HPDE6-E6E7 (cell line): ENCODE data around the gene RBP5.

ENCODE experiments used
- DNase-seq: peaks from one replicate; pipeline ENCODE4 v3.0.0; 2011; ENCODE audit warnings: missing footprints; ENCODE audit errors: extremely low spot score

The RBP5 gene

DNA sequence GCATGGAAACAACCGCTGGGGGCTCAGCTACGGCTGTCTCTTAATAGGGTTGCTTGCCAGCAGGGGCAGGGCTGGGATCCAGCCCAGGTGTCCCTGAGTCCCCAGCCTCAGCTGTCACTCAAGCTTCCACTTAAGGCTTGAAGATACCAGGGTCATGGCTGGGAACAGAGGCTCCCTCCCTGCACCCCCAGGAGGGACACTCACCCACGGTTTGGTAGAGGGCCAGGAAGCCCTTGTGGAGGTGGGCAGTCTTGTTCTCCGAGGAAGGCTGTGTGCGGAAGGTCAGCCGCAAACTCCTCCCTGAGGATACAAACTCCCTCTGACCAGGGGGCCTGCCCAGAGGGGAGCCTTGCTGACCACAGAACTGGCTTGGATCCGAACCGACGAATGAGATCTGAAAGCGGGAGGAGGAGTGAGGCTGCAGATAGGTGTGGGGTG, 27.0 kb downstream of the RBP5 start:
- DNase-seq, result no peak

DNA sequence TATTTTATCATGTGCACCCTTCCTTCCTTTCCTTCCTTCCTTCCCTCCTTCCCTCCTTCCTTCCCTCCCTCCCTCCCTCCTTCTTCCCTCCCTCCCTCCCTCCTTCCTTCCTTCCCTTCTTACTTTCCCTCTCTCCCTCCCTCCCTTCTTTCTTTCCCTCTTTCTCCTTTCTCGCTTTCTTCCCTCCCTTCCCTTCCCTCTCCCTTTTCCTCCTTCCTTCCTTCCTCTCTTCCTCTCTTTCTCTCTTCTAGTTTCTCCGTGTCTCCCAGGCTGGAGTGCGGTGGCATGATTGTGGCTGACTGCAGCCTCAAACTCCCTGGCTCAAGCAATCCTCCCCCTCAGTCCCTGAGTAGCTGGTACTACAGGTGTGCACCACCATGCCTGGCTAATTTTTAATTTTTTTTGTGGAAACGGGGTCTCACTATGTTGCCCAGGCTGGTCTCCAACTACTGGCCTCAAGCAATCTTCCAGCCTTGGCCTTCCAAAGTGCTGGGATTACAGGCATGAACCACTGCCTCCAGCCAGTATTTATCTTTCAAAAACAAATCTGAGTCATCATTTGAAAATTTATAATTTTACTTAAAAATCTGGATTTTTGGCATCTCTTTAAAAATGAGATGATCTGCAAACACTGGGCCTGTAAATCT, 27.5 kb downstream of the RBP5 start:
- DNase-seq, result no peak

DNA sequence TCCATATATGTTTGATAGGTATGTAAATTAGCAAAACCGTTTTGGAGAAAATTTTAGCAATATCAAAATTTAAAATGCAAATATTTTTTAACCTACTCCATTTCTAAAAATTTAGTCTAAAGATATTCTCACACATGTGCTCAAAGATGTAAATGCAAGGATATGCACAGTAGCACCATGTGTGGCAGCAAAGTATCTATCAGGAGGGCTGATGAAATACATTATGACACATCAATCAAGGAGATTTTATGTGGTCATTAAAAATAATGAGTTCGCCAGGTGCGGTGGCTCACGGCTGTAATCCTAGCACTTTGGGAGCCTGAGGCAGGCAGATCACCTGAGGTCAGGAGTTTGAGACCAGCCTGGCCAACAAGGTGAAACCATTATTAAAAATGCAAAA, 28.4 kb downstream of the RBP5 start:
- DNase-seq, result no peak

DNA sequence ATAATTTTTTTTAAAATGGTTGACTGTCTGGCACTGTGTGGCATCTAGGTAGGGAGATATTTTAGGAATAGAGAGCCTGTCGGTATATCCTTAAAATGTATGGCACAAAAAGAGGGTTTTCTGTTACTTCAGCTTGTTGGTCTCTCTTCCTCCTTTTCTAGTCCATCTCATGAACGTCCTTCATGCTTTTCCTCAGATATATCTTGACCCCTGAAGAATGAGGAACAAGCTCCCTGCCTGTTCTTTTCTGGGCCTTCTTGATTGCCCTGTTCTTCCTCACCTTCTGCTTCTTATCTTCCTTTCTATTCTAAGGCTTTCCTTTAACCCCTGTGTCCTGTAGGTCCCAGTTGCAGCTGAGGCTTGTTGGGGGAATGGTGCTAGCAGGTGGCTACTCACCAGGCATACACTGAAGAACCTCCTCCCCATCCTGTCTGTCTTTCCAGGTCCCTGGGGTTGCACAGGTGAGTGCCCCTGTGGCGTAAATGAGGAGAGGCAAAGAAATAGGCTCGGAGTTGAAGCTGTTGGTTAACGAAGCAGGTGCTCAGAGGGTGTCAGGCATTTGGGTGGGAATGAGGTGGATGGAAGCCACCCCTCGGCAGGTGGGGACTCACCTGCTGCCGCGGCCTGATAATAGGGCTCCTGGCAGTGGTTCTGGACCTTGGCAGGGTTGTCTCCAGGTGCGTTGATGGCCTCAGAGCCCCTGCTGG, 29.2 kb downstream of the RBP5 start:
- DNase-seq, result no peak

DNA sequence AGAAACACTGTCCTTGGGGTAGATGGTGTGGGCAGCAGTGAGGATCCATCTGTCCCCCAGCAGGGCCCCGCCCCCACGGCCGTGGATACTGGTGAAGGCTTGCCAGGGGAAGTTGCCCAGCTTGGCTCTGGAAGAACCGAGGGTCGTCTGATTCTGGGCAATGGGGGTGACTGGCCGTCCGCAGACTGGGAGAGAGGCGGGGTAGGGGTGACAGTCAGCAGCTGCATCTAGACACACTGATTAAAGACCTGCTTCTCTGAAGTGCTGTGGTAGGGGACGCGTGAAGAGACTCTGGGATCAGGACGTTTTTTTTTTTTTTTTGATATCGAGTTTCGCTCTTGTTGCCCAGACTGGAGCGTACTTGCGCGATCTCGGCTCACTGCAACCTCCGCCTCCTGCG, 31.7 kb downstream of the RBP5 start:
- DNase-seq, result no peak

DNA sequence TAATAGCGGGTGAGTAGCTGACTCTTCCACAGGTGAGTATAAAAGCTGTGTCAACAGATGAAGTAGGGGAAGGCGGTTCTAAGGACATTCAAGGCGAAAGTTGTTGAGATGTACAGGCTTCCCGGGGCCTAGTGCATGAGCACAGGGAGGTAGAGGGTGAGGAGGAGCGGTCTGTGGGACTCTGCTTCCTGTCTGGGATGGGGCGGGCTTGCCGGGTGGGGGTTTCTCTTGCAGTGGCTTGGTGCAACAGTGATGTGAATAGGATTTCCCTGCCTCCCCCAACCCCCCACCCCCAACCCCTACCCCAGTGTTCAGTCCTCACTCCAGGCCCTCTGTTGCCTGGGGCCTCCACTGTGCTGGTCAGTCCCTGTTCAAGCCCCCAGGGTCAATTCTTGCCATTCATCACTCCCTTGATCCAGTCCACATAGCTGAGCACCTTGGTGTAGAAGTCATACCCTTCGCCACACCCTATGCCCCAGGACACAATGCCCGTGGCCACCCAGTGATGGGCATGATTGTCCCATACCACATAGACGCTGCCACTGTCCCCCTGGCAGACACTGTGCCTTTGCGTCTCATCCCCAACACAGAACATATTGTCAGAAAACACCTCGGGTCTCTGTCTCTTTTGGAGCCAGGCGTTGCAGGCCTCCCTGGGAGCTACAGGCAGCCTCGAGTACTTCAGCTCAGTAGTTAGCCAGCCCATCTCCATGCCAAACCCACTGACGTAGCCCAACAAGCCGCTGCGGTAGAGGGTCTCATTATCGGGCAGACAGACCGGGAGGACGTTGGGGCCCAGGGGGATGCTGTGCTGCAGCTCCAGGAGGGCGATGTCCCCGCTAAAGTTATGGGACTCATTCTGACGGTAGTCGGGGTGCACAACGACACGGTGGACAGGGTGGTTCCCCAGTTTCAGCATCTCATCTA, 32.4 kb downstream of the RBP5 start:
- DNase-seq, result no peak

DNA sequence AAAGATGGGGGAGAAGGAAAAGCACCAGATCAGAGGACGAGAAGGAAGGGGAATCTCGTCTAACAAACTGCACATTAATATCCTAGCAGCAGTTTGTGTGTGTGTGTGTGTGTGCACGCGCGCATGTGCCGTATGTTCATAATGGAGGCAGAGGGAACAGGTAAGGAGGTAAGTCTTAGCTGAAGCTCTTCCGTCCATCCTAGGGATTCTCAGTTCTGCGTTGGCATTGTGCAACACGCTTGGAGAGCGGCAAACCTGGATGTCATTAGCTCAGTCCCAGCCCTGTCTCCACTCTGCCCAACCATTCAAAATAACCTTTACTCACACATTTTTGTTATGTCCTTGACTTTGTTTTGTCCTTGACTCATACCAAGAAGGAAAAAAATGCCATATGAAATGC, 34.8 kb downstream of the RBP5 start:
- no peak for DNase-seq

DNA sequence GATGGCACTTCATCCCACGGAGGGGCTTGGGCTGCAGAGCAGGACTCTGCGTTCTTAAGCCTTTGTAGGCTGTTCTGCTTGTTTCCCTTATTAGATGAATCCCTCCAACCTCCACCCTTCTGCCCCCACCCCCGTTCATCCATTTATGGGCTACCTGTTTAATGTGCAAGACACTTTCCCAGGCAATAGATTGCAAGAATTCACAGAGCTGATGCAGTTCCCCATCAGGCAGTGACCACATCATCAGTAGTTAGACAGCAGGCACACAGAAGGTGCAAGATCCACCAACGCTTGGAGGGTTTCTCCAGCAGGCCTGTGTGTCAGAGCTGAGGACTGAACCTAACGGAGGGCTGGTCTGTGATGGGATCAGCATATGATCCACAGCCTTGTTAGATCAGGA, 35.2 kb downstream of the RBP5 start:
- DNase-seq, result no peak

DNA sequence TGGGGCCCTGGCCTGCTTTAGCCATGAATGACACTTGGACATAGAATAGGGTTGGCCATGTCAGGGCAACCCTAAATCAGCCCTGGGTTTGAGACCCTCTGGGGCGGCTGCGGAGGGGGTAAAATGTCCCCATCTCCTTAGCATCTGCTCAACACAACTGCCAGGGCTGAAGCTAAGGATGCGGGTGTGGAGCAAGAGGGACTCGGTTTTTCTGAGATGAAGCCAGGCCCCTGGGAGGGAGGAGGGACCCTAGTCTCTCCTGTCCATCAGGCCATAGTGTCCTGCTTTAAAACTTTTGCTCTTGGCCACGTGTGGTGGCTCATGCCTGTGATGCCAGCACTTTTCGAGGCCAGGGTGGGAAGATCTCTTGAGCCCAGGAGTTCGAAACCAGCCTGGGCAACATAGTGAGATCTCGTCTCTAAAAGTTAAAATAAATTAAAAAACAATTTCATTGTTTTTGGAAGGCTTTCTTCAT, 35.7 kb downstream of the RBP5 start:
- DNase-seq, result no peak

DNA sequence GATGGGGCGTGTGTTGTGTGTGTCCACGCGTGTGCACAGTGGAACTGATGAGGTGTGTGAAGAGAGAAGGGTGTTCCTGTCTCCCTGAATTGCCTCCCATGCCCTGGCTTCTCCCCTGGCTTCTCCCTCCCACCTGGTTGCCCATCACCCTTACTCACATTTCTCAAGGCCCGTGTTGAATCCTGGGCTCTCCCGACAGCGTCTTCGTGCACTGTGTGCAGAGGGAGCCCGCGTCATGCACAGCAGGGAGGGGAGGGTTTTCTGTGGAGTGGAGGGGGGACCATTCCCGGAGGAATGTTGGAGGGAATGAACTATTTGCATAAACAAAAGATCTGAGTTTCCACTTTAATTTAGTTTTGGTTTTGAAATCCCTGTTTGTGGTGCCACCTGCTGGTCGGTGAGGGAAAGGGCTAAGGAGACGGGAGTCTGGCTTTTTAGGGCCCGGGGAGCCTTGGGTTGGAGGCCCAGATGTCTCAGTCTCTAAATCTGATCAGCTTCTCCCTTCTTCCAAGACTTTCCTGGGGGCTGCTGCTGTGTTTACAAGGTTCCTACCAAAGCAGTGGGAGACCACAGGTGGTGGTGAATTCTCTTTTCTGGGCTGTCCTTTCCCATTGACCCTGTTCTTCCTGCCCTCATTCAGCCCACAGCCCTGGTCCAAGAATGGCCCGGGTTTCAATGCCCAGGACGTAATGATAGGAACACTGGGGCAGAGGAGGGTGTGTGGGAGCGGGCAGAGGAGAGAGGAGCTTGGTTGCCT, 36.3 kb downstream of the RBP5 start, which contains the start of gene C1R:
TSS of gene C1R (minus strand) at position 217 of the 757 bp plus-strand sequence. CDS start at position 160, 57 bp downstream.
- peak; percentile 44 for DNase-seq

DNA sequence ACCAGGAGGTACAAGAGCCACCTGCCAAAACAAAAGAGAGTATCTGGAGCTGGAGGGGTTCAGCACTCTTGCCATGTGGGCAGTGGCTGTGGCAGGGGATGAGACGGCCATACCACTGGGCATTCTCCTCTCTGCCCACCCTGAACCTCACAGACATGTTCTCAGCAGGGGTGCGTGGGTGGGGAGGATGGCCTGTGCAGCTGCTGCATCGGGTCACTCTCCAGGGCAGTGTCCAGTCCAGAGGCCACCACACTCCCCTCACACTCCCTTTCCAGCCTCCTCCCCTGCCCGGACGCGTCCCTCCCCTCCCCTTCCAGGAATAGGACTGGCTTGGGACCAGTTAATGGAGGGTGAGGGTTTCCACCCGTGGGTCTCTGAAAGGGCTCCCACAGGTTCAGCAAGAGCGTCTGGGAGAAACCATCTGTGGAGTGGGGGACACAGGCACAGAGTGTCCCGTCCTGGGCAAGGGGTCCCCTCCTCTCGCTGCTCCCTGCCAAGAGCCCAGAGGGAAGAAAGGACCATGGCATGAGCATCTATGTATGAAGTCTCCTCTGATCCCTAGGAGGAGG, 36.9 kb downstream of the RBP5 start:
- DNase-seq, result no peak

DNA sequence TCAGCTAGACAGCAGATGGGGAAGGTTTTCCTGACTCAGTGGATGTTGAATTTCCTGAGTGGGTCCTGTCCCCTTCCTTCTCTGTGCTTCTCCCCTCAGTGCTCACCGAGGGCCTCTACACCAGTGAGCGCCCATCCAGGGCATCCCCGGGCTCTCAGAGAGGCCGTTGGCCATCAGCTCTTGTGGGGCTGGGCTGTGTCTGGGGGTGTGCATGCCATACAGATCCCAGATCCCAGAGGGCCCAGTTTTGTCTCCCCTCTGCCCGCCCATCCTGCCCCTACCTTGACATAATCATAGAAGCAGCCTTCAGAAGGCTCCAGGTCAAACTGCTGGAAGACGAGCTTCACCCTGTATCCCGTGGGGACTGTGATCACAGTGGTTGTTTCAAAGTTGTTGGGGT, 37.5 kb downstream of the RBP5 start:
- no peak for DNase-seq

DNA sequence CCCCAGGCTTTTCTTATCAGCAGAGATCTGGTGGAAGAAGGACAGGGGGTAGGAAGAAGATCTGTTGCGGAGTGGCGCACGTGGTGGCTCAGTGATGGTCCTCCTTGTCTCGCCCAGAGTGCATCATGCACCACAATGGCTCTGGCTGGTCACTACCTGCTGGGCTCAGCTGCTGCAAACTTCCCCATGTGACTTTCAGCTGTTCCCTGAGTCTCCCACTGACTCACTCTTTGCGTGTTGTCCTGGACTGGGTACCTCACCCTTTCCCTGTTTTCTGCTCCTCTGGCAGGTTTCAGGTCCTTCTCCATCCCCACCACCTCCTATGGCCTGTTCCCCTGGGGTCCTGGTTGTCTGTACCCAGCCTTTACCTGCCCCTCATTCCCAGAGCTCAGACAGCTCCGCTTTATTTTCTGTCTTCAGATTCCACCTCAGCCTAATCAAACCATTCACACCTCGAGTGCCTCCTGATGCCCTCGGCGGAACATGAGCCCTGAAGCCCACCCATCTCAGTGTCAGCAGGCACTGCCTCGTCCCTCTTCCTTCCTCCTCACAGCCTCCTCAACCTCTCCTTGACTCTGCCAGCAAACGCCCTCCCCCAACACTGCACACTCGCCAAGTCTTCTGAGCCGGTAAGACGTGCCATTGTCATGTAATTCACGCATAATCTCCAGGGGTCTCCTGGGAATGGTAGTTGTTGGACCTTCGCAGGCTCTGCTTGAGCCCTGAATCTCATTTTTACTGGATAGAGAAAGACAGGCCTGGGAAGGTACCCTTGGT, 38.3 kb downstream of the RBP5 start:
- DNase-seq, result no peak

DNA sequence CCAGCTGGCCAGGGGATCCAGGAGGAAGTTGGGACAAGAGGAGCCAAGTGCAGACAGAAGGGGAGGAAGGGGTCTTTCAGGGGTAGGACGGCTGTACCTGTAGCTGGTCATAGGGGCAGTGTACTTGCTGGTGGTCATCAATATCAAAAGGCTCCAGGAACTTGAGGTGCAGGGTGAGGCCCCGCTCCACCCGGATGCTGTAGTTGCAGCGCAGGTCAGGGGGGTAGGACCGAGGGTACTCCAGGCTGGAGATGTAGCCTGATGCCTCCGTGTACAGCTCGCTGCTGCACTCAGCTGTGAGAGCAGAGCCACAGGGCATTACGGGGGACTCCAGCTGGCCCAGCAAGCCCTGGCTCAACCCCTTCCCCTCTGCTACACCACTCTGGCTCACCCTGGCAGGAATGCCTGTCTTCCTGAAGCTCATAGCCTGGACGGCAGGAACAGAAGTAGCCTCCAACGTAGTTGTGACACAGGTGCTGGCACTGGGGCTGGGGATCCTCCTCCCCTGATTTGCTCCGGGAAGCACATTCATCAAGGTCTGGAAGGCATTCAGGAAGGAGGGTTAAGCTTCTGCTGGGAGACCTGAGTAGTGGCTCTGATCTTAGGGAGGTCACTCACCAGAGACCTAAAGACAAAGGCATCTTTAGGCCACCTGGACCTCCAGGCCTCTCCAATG, 39.4 kb downstream of the RBP5 start:
- DNase-seq, result no peak

DNA sequence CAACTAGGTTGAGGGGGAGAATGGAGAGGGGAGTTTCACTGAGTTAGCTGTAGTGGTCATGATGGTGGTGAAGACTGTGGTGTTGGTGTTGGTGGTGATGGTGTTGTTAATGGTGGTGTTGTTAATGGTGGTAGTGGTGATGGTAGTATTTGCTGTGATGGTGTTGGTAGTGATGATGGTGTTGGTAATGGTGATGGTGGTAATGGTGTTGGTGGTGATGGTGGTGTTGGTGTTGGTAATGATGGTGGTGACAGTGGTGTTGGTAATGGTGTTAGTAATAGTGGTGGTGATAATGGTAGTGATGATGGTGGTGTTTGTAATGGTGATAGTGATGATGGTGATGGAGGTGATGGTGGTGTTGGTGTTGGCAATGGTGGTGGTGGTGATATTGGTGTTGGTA, 45.6 kb downstream of the RBP5 start:
- DNase-seq, result no peak

DNA sequence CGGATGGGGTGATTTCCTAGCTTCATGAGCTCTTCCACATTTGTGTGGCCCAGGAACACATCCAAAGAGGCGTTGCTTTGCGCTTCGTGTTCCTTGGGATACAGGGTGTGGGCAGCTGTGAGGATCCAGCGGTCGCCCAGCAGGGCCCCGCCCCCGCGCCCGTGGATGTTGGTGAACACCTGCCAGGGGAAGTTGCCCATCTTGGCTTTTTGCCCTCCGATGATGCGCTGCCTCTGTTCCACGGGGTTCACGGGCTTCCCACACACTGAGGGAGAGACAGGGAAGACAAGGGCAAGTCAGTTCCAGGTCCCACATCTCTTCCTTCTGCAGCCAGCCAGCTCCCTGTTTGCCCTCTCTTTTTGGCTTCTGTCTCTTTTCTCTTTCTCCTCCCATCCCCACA, 47.7 kb downstream of the RBP5 start:
- DNase-seq, result no peak

DNA sequence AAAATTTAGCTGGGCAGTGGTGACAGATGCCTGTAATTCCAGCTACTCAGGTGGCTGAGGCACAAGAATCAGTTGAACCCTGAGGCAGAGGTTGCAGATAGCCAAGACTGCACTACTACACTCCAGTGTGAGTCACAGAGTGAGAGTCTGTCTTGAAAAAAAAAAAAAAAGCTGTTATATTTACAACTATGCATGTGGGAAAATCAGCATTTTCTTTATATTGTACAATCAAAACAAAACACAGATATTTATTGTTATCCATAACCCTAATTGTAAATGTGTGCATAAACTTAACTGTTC, 48.9 kb downstream of the RBP5 start:
- DNase-seq, result peak; percentile 25

DNA sequence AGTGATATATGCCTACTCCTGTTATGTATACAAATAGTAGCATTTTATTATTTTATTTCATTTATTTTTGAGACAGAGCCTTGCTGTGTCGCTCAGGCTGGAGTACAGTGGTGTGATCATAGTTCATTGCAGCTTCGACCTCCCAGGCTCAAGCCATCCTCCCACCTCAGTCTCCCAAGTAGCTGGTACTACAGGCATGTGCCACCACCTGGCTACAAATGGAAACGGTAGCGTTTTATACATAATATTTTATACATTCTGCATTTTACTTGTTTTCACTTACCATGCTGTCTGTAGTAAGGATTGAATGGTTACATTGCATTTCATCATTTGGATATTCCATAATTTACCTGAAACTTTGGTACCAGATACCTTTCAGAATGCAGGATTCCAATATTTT, 50.5 kb downstream of the RBP5 start:
- DNase-seq, result no peak

DNA sequence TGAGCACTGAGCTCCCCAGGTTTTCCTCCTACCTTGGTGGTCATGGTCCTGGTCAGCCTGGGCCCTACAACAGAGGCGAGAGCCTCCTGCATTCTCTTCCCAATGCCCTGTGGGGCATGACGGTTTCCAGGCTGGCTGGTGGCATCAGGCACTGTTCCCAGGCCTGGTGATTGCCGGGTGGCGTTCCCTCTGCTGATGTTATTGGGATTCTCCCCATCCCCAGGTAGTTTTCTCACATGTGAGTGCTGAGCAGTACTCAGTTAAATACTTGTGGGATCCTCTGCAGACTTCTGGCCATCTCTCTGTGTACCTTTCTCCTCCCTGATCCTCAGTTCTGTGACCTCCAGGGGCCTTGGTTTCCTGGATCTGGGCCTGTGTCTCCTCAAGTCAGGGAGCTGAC, 52.2 kb downstream of the RBP5 start:
- DNase-seq, result no peak

DNA sequence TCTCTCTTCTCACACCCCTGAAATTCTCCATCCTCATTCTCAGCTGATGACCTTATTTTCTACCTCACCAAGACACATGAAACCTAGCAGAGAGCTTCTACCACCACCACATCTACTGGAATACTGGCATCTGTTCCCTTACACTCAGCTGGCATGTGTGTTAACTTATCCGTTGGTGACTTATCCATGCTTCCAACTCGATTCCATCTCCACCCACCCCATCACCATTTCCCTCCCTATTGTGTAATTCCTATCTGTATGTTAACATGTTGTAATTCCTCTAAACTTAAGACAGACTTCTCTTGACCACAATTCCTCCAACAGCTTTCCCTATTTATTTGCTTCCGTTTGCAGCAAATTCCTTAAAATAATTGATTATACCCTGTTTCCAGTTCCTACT, 52.8 kb downstream of the RBP5 start:
- no peak for DNase-seq
